Activated naive CD4-positive, alpha-beta T cell treated with anti-CD3 and anti-CD28 coated beads, Interleukin-2, amount 50 U/mL, for 72 hours (primary cell): ENCODE measurements around the gene RASGEF1C. TPM values are rescaled to one million over a fixed set of nuclear protein-coding genes. Genes with fewer than 3 reads are reported as not detected.

Source experiments
- ATAC-seq, 2 donors: fragments of 150-1000 bp; cut with Tn5 transposase; 2 replicates each; pipeline ENCODE4 v1.10.0; 2021; ENCODE audit warnings: mild to moderate bottlenecking in 2 of 2, moderate library complexity in 2 of 2
- DNase-seq, 2 donors: peaks; one replicate each; pipeline ENCODE4 v3.0.0; 2021 to 2022; ENCODE audit warnings: low spot score in 2 of 2
- H3K27ac Mint-ChIP-seq, 2 donors: one replicate each; pipeline ENCODE4 v1.8.0; 2022; ENCODE audit warnings: mild to moderate bottlenecking in 2 of 2, mixed read lengths in 2 of 2
- H3K36me3 Mint-ChIP-seq, 2 donors: one replicate each; pipeline ENCODE4 v1.8.0; 2022; ENCODE audit warnings: mixed read lengths in 2 of 2
- H3K9me3 Mint-ChIP-seq, 2 donors: one replicate each; pipeline ENCODE4 v1.8.0; 2022; ENCODE audit warnings: mixed read lengths in 2 of 2
- total RNA-seq, 2 donors: library from RNA; stranded (reverse); gene quantifications; one replicate each; pipeline ENCODE4 v1.2.3, GENCODE V29; 2022

The RASGEF1C gene
- not detected for total RNA-seq

DNA sequence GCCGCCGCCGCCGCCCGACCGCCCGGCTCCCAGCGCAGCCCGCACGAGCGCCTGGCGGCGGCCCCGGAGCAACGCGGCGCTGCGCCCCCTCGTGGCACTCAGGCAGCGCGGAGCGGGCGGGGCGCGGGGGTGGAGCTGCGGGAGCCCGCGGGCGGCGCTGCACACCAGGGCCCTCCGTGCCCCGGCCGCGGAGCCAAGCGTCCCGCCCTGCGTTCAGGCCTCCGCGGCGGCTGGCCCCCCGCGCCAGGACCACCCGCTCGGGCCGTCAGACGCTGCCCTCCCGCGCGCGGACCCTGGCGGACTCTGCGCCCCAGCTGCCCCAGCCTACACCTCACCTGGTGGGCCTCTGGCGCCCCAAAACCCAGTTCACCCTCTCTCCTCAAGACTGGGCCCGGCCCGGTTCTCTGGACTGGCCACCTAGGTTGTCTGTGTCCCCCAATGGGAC, at the start of gene RASGEF1C:
RASGEF1C (minus strand) TSS at position 75 of the 445 bp plus-strand sequence. CDS start 71,159 bp downstream, outside the sequence.
- DNase-seq = peak in 1 of 2 donors; percentile 85
- peak; percentile 91 to 97 for ATAC-seq
- Mint-ChIP-seq H3K36me3 (peaks cover 5 to 8% of the 10 kb centered on the region in 2 donors), H3K27ac (no peak within 1 kb of the TSS), H3K9me3 (peaks cover 0 to 10% of the 10 kb centered on the region in 2 donors)

DNA sequence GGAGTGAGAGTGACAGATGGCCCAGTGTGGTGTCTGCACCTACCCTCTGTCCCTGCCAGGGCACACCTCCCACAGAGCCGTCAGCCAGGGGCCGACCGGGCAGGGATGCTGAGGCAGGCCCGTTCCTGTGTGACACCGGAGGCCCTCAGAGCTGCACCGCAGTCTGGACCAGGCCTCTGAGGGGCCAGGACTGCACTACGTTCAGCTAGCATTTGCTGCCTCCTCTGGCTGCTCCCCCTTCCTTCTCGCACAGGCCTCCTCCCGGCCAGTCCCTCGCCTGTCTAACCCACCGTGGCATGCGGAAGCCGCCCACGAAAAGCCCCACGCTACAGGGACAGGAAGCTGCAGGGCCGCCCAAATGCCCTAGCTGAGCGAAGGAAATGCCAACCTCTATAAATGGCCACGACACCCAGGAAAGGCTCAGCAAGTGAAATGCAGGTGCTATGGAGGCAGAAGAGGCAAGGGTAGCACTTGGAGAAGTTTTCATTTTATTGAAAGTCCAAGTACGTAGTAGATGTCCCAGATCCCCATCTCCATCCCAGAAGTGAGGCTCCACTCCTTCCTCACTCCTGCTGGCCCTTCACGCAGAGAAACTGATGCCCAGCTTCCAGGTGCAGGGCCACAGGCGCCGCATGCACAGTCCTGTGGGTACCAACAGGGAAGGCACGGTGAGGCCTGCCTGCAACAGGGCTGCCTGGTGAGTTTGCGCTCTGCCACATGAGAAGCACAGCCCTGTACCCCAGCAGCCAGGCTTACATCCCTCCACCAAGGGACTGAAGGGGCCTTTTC, 44.2 kb upstream of the RASGEF1C start:
- Mint-ChIP-seq H3K36me3 (peaks cover 88 to 93% of the 10 kb centered on the region in 2 donors), H3K9me3 (peaks cover 44 to 58% of the 10 kb centered on the region in 2 donors), H3K27ac (no peak overlapping the region)
- ATAC-seq = no peak
- no peak for DNase-seq

DNA sequence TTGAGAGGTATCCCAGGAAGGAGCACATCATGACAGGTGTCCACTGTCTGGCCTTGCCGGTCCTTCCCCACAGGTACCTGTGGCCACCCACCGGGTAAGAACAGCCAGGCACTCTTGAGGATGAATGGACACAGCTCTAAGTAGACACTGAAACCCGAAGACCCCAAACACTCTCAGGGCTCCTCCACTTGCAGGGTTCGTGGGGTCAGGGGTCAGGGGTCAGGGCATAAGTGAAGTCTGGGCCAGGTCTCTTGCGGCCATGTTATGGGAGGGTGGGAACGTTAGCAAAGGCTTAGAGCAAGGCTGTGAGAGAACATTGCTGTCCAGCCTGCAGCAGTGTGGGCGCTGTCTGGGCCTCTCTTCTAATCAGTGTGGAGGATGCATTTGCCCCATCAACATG, 42.9 kb upstream of the RASGEF1C start:
- Mint-ChIP-seq H3K9me3 (peaks cover 33 to 54% of the 10 kb centered on the region in 2 donors), H3K36me3 (peaks cover 88 to 93% of the 10 kb centered on the region in 2 donors), H3K27ac (peak overlapping the region in 1 of 2 donors; percentile 18)
- DNase-seq (no peak), ATAC-seq (no peak)

DNA sequence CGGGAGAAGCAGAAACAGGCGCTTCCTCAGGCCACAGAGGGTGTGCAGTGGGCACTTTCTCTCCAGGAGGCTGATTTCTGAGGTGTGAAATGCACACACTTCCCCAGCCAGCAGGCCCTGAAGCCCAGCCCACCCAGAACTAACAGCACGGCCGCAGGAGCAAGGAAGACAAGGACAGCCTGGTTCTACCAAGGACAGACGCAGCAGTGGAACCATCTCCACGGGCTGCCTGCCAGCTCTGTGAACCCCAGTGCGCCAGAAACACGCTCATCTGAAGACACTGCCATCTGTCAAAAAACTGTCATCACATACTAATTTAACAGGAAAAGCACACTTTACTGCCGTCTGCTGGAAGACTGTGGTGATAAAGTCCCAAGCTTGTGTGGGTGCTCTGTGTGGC, 42.1 kb upstream of the RASGEF1C start:
- peaks cover 93 to 99% of the 10 kb centered on the region in 2 donors for H3K36me3 Mint-ChIP-seq
- DNase-seq = no peak
- peak overlapping the region; percentile 18 to 50 for H3K27ac Mint-ChIP-seq
- H3K9me3 Mint-ChIP-seq = peaks cover 33 to 53% of the 10 kb centered on the region in 2 donors
- ATAC-seq = no peak

DNA sequence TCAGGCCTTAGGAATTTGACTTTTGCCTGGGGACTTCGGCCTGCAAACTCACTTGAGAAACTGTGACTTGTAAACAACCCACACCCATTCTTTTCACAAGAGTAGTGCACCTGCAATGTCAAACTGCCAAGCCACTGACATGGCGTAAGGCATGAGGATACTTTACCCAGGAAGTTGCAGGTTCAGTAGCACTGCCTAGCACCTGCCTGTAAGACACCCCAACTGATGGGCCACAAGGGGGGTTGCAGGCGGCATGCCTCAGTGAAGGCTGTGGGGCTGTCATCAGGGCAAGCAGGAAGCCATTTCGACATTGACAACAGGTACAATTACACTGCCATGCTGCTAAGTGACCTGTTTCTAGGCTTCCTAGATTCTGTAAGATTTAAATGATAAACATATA, 41.3 kb upstream of the RASGEF1C start:
- ATAC-seq (no peak), DNase-seq (no peak)
- peaks cover 90 to 94% of the 10 kb centered on the region in 2 donors for H3K36me3 Mint-ChIP-seq
- H3K9me3 Mint-ChIP-seq = peaks cover 27 to 49% of the 10 kb centered on the region in 2 donors
- H3K27ac Mint-ChIP-seq = no peak overlapping the region

DNA sequence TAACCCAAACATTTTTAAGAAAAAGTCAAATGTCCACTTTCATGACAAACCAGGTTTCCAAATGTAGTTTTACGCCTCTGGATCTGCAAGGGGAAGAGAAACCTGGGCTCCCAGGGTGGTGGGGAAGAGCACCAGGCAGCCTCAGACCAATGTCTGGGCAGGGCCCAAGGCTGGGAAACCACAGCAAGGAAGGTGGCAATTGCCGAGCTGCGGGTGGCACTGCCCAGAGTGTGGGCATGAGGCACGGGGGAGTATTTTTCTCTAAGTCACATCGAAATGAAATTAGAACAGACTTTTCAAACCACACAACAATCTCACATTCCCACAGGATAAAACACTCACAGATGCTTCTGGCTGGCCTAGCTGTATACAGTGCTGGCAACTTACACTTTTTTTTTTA, 32.6 kb upstream of the RASGEF1C start:
- DNase-seq = no peak
- Mint-ChIP-seq H3K27ac (no peak overlapping the region), H3K36me3 (peaks cover 68 to 76% of the 10 kb centered on the region in 2 donors), H3K9me3 (peaks cover 13 to 15% of the 10 kb centered on the region in 2 donors)
- no peak for ATAC-seq

DNA sequence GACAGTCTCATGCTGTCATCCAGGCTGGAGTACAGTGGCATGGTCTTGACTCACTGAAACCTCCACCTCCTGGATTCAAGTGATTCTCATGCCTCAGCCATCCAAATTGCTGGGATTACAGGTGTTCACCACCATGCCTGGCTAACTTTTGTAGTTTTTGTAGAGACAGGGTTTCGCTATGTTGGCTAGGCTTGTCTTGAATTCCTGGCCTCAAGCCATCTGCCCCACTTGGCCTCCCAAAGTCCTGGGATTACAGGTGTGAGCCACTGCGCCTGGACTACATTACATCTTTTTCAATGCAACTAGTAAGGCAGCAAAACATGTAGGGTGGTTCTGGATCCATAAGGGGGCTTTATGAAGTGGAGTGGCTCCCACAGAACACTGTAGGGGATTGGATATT, 29.6 kb upstream of the RASGEF1C start:
- DNase-seq = no peak
- no peak for ATAC-seq
- Mint-ChIP-seq H3K36me3 (peaks cover 70 to 76% of the 10 kb centered on the region in 2 donors), H3K9me3 (peaks cover 0 to 4% of the 10 kb centered on the region in 2 donors), H3K27ac (no peak overlapping the region)

DNA sequence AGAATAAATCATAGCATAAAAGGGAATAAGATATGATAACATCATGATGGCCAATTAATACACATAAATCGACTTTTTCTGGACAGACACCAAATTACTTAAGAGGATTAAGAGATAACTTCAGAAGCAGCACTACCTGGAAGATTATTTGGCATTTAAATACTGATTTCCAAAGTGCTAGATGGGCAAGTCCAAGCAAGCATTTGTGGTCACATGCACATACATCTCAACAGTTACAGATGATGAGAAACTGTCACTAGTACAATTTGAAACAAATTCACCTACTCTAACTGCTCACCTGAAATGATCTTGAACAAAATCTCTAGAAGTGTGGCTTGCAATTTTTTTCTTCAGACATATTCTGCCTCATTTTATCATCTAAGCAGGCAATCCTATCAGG, 26.8 kb upstream of the RASGEF1C start:
- Mint-ChIP-seq H3K9me3 (peaks cover 4 to 5% of the 10 kb centered on the region in 2 donors), H3K36me3 (peaks cover 57 to 65% of the 10 kb centered on the region in 2 donors), H3K27ac (no peak overlapping the region)
- no peak for ATAC-seq
- no peak for DNase-seq

DNA sequence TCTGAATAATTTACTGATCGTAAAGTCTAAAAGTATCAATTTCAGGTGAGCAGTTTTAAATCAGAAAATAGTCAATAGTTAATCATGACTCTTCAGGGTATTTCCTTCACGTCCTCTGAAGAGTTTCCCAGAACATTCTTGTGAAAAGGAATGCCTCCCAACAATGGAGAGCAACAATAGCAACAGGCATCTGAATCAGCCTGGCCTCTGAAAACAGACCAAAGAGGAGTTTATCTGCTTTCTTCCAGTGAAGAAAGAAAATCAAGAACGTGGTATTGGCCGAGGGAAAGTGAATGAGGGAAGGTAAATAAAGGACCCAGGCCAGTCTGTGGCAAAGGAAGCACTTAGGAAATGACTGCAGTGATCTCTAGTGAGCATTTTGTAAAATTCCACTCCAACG, 26.1 kb upstream of the RASGEF1C start:
- no peak for DNase-seq
- peaks cover 5 to 9% of the 10 kb centered on the region in 2 donors for H3K9me3 Mint-ChIP-seq
- no peak for ATAC-seq
- no peak overlapping the region for H3K27ac Mint-ChIP-seq
- peaks cover 58 to 62% of the 10 kb centered on the region in 2 donors for H3K36me3 Mint-ChIP-seq

DNA sequence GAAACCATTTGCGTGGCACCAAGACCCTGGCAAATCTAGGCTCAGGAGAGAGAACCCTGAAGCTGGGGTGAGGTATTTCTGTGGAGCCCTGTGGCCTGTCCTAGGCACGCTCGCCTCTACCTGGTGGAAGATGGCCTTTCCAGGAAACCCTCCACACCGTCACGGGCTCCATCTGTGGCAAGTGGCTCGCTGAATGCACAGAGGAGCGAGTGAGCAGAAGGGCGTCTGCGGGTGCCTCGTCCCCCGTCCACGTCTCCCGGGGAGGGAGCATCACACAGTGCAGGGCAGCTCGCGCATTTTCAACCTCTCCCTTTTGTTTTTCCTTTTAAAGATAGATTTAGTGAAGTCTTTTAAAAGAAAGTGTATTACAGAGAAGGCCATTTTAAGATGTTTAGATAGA, 25.3 kb upstream of the RASGEF1C start:
- peaks cover 61 to 66% of the 10 kb centered on the region in 2 donors for H3K36me3 Mint-ChIP-seq
- no peak overlapping the region for H3K27ac Mint-ChIP-seq
- no peak for DNase-seq
- no peak for ATAC-seq
- peaks cover 9 to 11% of the 10 kb centered on the region in 2 donors for H3K9me3 Mint-ChIP-seq

DNA sequence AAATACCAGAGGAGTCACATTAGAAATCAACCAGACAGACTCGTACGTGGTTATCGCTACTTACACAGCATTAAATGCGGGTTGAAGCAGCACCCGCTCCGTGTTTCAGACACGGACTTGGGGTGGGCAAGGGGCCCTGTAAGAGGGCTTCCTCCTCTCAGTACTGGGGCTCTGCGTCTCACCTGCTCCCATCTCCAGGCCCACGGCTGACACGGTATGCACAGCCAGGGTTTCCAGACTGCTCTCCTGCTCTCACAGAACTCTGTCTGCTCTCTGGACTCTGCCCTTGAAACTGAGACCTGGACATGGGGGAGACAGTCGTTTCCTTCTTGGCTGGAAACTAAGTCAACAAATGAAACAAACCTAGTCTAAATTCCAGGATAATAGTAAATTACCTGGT, 24.7 kb upstream of the RASGEF1C start:
- H3K27ac Mint-ChIP-seq = no peak overlapping the region
- peaks cover 64 to 67% of the 10 kb centered on the region in 2 donors for H3K36me3 Mint-ChIP-seq
- H3K9me3 Mint-ChIP-seq = peaks cover 9 to 11% of the 10 kb centered on the region in 2 donors
- DNase-seq (no peak), ATAC-seq (no peak)

DNA sequence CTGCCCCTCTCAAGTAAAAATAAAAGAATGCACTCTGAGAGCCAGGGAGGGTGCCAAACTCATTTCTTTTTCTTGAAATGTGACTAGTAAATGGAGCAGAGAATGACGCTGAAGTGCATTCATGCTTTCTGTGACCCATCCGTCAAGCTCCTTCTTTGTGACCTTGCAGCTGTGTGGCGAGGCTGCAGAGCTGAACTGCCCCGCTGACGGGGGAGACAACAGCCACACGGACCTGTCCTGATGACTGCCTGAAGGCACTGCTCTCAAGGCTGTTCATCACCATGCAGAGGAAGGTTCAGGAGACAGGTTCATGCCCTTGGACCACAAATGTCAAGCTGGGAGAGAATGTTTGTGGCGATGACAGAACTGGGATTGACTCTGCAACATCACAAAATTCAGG, 21.0 kb upstream of the RASGEF1C start:
- DNase-seq (no peak), ATAC-seq (no peak)
- H3K36me3 Mint-ChIP-seq = peaks cover 67 to 74% of the 10 kb centered on the region in 2 donors
- H3K9me3 Mint-ChIP-seq = peaks cover 32 to 33% of the 10 kb centered on the region in 2 donors
- no peak overlapping the region for H3K27ac Mint-ChIP-seq

DNA sequence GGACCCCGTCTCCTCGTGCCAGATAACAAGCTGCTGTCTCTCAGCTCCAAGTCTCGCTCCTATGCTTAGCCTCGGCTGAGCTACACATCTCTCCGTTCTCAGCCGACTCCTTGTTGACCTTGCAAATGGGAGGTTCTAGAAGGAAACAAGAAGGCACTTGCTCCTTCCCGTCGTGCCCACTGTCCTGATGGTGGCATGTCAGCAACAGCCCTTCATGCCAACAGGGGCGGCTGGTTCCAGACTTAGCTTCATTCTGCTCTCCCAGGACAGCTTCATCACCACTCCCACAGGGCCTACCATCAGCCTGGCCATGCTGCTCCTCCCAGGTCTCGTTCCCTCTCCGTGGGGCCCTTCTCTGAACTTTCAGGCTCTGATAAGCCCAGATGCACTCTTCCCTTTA, 13.0 kb upstream of the RASGEF1C start:
- Mint-ChIP-seq H3K27ac (no peak overlapping the region), H3K36me3 (peaks cover 62 to 63% of the 10 kb centered on the region in 2 donors), H3K9me3 (peaks cover 58 to 61% of the 10 kb centered on the region in 2 donors)
- ATAC-seq (no peak), DNase-seq (no peak)

DNA sequence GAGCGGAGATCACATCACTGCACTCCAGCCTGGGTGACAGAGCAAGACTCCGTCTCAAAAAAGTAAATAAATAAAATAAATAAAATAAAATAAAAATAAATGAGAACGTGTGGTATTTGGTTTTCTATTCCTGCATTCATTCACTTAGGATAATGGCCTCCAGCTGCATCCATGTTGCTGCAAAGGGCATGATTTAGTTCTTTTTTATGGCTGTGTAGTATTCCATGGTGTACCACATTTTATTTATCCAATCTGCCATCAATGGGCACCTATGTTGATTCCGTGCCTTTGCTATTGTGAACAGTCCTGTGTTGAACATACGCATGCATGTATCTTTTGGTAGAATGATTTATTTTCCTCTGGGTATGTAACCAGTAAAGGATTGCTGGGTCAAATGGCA, 8.8 kb upstream of the RASGEF1C start:
- Mint-ChIP-seq H3K9me3 (peaks cover 35 to 48% of the 10 kb centered on the region in 2 donors), H3K36me3 (peaks cover 28 to 54% of the 10 kb centered on the region in 2 donors), H3K27ac (no peak overlapping the region)
- ATAC-seq (no peak), DNase-seq (no peak)

DNA sequence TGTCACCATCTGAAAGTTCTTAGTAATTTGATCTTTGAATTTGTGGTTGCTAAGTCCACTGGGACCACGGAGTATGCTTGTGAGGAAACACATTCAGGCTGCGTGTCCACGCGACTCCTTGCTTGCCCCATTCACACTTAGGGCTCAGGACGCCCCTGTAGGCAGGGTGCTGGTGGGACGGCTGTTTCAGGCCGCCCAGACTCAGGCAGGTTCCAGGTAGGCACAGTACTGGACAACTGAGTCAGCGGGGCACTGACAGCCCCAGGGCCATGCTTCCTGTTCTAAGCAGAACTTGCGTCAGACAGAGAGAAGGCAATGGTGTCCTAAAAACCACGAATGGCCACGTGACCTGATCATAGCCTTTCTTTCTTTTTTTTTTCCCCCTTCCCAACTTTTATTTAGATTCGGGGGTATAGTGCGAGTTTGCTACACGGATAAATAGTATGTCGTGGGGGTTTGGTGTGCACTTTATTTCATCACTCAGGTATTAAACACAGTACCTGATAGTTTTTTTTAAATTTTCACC, 7.7 kb upstream of the RASGEF1C start:
- no peak for ATAC-seq
- Mint-ChIP-seq H3K36me3 (peaks cover 17 to 44% of the 10 kb centered on the region in 2 donors), H3K27ac (no peak overlapping the region), H3K9me3 (peaks cover 29 to 39% of the 10 kb centered on the region in 2 donors)
- DNase-seq = no peak

DNA sequence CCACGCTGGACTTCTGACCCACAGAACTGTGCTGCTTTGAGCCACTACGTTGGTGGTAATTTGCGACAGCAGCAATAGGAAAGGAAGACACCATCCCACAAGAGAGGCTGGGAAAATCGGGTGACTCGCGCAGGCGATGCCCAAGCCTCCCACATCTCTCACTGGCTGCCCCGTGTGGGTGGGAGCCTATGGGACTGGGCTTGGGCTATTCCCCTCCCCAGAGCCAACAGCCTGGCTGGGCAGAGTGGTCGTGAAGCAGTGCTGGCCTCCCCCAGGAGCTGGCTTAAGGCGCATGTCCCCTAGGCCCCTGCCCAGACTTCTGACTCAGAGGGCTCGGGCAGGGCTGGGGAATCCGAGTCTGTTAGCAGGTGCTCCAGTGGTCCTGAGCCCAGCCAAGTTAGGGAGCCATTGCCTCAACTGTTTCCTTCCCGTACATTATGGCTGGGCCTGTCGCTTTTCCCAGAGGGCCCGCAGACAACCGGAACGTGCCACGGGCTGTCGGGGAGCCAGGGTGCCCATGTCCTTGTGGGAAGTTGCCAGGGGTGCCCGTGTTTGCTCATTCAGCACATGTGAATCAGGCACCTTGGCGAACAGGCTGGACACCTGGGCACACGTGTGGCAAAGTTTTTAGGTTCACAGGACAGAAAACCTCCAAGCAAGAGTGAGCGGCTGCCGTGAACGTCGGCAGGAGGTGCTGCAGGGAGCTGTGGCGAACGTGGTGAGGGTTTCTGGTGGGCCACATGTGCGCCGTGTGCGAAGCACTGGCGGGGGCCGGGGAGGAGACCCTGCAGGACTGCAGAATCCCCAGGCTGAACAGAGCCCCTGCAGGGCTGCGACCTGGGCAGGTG, 7.0 kb upstream of the RASGEF1C start:
- H3K36me3 Mint-ChIP-seq = peaks cover 16 to 44% of the 10 kb centered on the region in 2 donors
- H3K27ac Mint-ChIP-seq = no peak overlapping the region
- peaks cover 29 to 39% of the 10 kb centered on the region in 2 donors for H3K9me3 Mint-ChIP-seq
- DNase-seq (no peak), ATAC-seq (no peak)
